Vagina (tissue), 2 donors: ENCODE measurements around the gene TMEM18. TPM values are rescaled to one million over a fixed set of nuclear protein-coding genes. Genes with fewer than 3 reads are reported as not detected.

Experiments
- DNase-seq, 2 donors: peaks; one replicate each; pipeline ENCODE4 v3.0.0-alpha.2; 2017; ENCODE audit errors: extremely low spot score in 2 of 2
- H3K27ac ChIP-seq: fragments of 200-600 bp; sonication (generic); one replicate; pipeline ENCODE4 v1.5.1; 2019
- H3K27me3 ChIP-seq: fragments of 200-600 bp; sonication (generic); one replicate; pipeline ENCODE4 v1.5.1; 2019
- H3K36me3 ChIP-seq, 2 donors: fragments of 200-600 bp; sonication (generic); one replicate each; pipeline ENCODE4 v1.5.1; 2017 to 2019
- H3K4me1 ChIP-seq: fragments of 200-600 bp; sonication (generic); one replicate; pipeline ENCODE4 v1.5.1; 2019
- H3K4me3 ChIP-seq, 2 donors: fragments of 200-600 bp; sonication (generic); 1 replicate in 1 of 2; 2 replicates in 1 of 2; pipeline ENCODE4 v1.5.1; 2016 to 2019
- H3K9me3 ChIP-seq: fragments of 200-600 bp; sonication (generic); one replicate; pipeline ENCODE4 v1.5.1; 2019
- CTCF ChIP-seq, 3 experiments: fragments of 450-650 bp in 2 of 3; fragments of 200-600 bp in 1 of 3; sonication (generic) in 1 of 3; IDR thresholded peaks; one replicate each; pipeline ENCODE4 v1.5.1; 2017 to 2019; ENCODE audit warnings: antibody characterized with exemption in 3 of 3, mild to moderate bottlenecking in 2 of 3, moderate library complexity in 2 of 3
- POLR2A ChIP-seq, 2 donors: fragments of 450-650 bp; IDR thresholded peaks; one replicate each; pipeline ENCODE4 v1.6.1; 2017; ENCODE audit warnings: antibody characterized with exemption in 2 of 2, mild to moderate bottlenecking in 2 of 2, moderate library complexity in 2 of 2
- POLR2AphosphoS5 ChIP-seq, 2 donors: sonication (generic); formaldehyde crosslinking; IDR thresholded peaks; one replicate each; pipeline ENCODE4 v1.9.0; 2017; ENCODE audit warnings: antibody characterized with exemption in 2 of 2, mild to moderate bottlenecking in 2 of 2, low read depth in 1 of 2; ENCODE audit not compliant: insufficient read depth in 1 of 2
- intact Hi-C: fragments of 100-400 bp; cut with DNase I; formaldehyde crosslinking; loops from one replicate; pipeline ENCODE4 v1.15.1; 2023
- total RNA-seq: library from RNA; depleted of rRNA; stranded (reverse); fragments of >200 nt; gene quantifications from one replicate; pipeline ENCODE4 v1.2.3, GENCODE V29; 2016

Gene TMEM18
- total RNA-seq, 1 donor from 2014 or later, result 21.1 TPM

- H3K4me3 ChIP-seq, result no peak overlapping the region
- H3K27me3 ChIP-seq, result no peaks in the 10 kb centered on the region
- no peaks in the 10 kb centered on the region for H3K9me3 ChIP-seq
- H3K36me3 ChIP-seq, result no peaks in the 10 kb centered on the region
- intact Hi-C loops, result no loop called here
- TF ChIP-seq POLR2A (IDR thresholded peaks at IDR 0.05), result no peak
- no peak for TF ChIP-seq CTCF (IDR thresholded peaks at IDR 0.05)
- TF ChIP-seq POLR2AphosphoS5 (IDR thresholded peaks at IDR 0.05; ENCODE audit: insufficient read depth in 1 of 2, low read depth in 1 of 2), result no peak
- H3K27ac ChIP-seq, result no peak overlapping the region
- no peaks in the 10 kb centered on the region for H3K4me1 ChIP-seq
- peak in 1 of 2 donors; percentile 25 for DNase-seq
Measured at GRCh38 chr2:624551-625347, 52.5 kb downstream of the TMEM18 start.

- Histone ChIP-seq H3K27me3 (no peaks in the 10 kb centered on the region), H3K9me3 (no peaks in the 10 kb centered on the region), H3K36me3 (no peaks in the 10 kb centered on the region), H3K27ac (no peak overlapping the region), H3K4me1 (no peaks in the 10 kb centered on the region), H3K4me3 (no peak overlapping the region)
- intact Hi-C loops, result no loop called here
- TF ChIP-seq POLR2A (IDR thresholded peaks at IDR 0.05) (no peak), CTCF (IDR thresholded peaks at IDR 0.05) (no peak), POLR2AphosphoS5 (IDR thresholded peaks at IDR 0.05; ENCODE audit: insufficient read depth in 1 of 2, low read depth in 1 of 2) (no peak)
- DNase-seq, result peak; percentile 55 to 72
Measured at GRCh38 chr2:624096-624495, 53.1 kb downstream of the TMEM18 start.

- Histone ChIP-seq H3K9me3 (no peaks in the 10 kb centered on the region), H3K4me1 (no peaks in the 10 kb centered on the region), H3K36me3 (no peaks in the 10 kb centered on the region), H3K27me3 (no peaks in the 10 kb centered on the region), H3K27ac (no peak overlapping the region), H3K4me3 (no peak overlapping the region)
- DNase-seq, result peak in 1 of 2 donors; percentile 58
- intact Hi-C loops, result no loop called here
- no peak for TF ChIP-seq POLR2A (IDR thresholded peaks at IDR 0.05)
- no peak for TF ChIP-seq POLR2AphosphoS5 (IDR thresholded peaks at IDR 0.05; ENCODE audit: insufficient read depth in 1 of 2, low read depth in 1 of 2)
- no peak for TF ChIP-seq CTCF (IDR thresholded peaks at IDR 0.05)
Measured at GRCh38 chr2:623130-623922, 53.9 kb downstream of the TMEM18 start.

- intact Hi-C loops, result no loop called here
- peak in 1 of 2 donors; percentile 28 for DNase-seq
- TF ChIP-seq POLR2AphosphoS5 (IDR thresholded peaks at IDR 0.05; ENCODE audit: insufficient read depth in 1 of 2, low read depth in 1 of 2) (no peak), POLR2A (IDR thresholded peaks at IDR 0.05) (no peak), CTCF (IDR thresholded peaks at IDR 0.05) (no peak)
- Histone ChIP-seq H3K36me3 (no peaks in the 10 kb centered on the region), H3K27me3 (no peaks in the 10 kb centered on the region), H3K27ac (no peak overlapping the region), H3K4me1 (no peaks in the 10 kb centered on the region), H3K4me3 (no peak overlapping the region), H3K9me3 (no peaks in the 10 kb centered on the region)
Measured at GRCh38 chr2:622357-622756, 54.8 kb downstream of the TMEM18 start.
